ENCODE results near the gene CMTM8. TPM values are rescaled to one million over a fixed set of nuclear protein-coding genes. Genes with fewer than 3 reads are reported as not detected.
"Not testable (repeated sequence)": the region's sequence is repeated elsewhere in the genome, so short reads cannot be mapped to it uniquely, and the experiment has no call there.

Gene CMTM8
- total RNA-seq, 1 donor from 2014 or later = 1.00 TPM

- ATAC-seq = no peak
Measured at GRCh38 chr3:32383136-32383711, 144.7 kb downstream of the CMTM8 start.

GRCh38 chr3:32384938-32385337 lies 146.5 kb downstream of the CMTM8 start:
- no peak for ATAC-seq

- no peak for ATAC-seq
Measured at GRCh38 chr3:32387512-32387911, 149.0 kb downstream of the CMTM8 start.

GRCh38 chr3:32389577-32389976 lies 151.1 kb downstream of the CMTM8 start:
- not testable (repeated sequence) for ATAC-seq

- ATAC-seq = peak; percentile 65
Measured at GRCh38 chr3:32391643-32392535, 153.4 kb downstream of the CMTM8 start, which contains the start of gene CMTM7. TSS of gene CMTM7 (plus strand) at chr3:32391853. CDS start at chr3:32391907, 54 bp downstream.

- ATAC-seq = peak; percentile 30
Measured at GRCh38 chr3:32392536-32393302, 154.2 kb downstream of the CMTM8 start.

- ATAC-seq = no peak
Measured at GRCh38 chr3:32395496-32395895, 157.0 kb downstream of the CMTM8 start.

GRCh38 chr3:32397941-32398340 lies 159.5 kb downstream of the CMTM8 start:
- no peak for ATAC-seq

GRCh38 chr3:32398531-32398930 lies 160.1 kb downstream of the CMTM8 start:
- ATAC-seq = no peak

GRCh38 chr3:32399030-32399620 lies 160.6 kb downstream of the CMTM8 start:
- ATAC-seq = no peak

- no peak for ATAC-seq
Measured at GRCh38 chr3:32401126-32401525, 162.6 kb downstream of the CMTM8 start.

GRCh38 chr3:32401556-32402081 lies 163.1 kb downstream of the CMTM8 start:
- ATAC-seq = peak; percentile 73

- ATAC-seq = no peak
Measured at GRCh38 chr3:32403663-32404062, 165.2 kb downstream of the CMTM8 start.

- no peak for ATAC-seq
Measured at GRCh38 chr3:32404714-32405113, 166.2 kb downstream of the CMTM8 start.

- no peak for ATAC-seq
Measured at GRCh38 chr3:32405155-32405554, 166.7 kb downstream of the CMTM8 start.

- ATAC-seq = no peak
Measured at GRCh38 chr3:32405711-32406323, 167.3 kb downstream of the CMTM8 start.

GRCh38 chr3:32406486-32407408 lies 168.3 kb downstream of the CMTM8 start:
- ATAC-seq = peak; percentile 82

- ATAC-seq = no peak
Measured at GRCh38 chr3:32410367-32411246, 172.1 kb downstream of the CMTM8 start.

GRCh38 chr3:32411442-32411841 lies 173.0 kb downstream of the CMTM8 start:
- no peak for ATAC-seq

- ATAC-seq = no peak
Measured at GRCh38 chr3:32412887-32413286, 174.4 kb downstream of the CMTM8 start.

Data from esophagus mucosa (tissue), 1 donor.